ENCODE measurements around the gene ZFP92. TPM values are rescaled to one million over a fixed set of nuclear protein-coding genes. Genes with fewer than 3 reads are reported as not detected.

Gene ZFP92
- total RNA-seq, 1 experiment from 2014 or later = 0.08 TPM

- no peak for DNase-seq (ENCODE audit: low read depth)
Measured at GRCh38 chrX:153408221-153408721, 3.0 kb upstream of the ZFP92 start.

- DNase-seq (ENCODE audit: low read depth) = no peak
Measured at GRCh38 chrX:153408871-153409351, 2.4 kb upstream of the ZFP92 start.

- no peak for DNase-seq (ENCODE audit: low read depth)
Measured at GRCh38 chrX:153409414-153410101, 1.7 kb upstream of the ZFP92 start.

- no peak for DNase-seq (ENCODE audit: low read depth)
Measured at GRCh38 chrX:153410373-153410772, 899 bp upstream of the ZFP92 start.

GRCh38 chrX:153410888-153411254 is 401 bp upstream of the ZFP92 start:
- no peak for DNase-seq (ENCODE audit: low read depth)

- no peak for DNase-seq (ENCODE audit: low read depth)
Measured at GRCh38 chrX:153411988-153412574, 809 bp downstream of the ZFP92 start.

- DNase-seq (ENCODE audit: low read depth) = no peak
Measured at GRCh38 chrX:153412746-153413720, 1.8 kb downstream of the ZFP92 start.

GRCh38 chrX:153413731-153414130 is 2.5 kb downstream of the ZFP92 start:
- no peak for DNase-seq (ENCODE audit: low read depth)

- DNase-seq (ENCODE audit: low read depth) = no peak
Measured at GRCh38 chrX:153414856-153415510, 3.7 kb downstream of the ZFP92 start.

- no peak for DNase-seq (ENCODE audit: low read depth)
Measured at GRCh38 chrX:153416781-153417450, 5.6 kb downstream of the ZFP92 start.

GRCh38 chrX:153417637-153418036 is 6.4 kb downstream of the ZFP92 start:
- DNase-seq (ENCODE audit: low read depth) = no peak

- no peak for DNase-seq (ENCODE audit: low read depth)
Measured at GRCh38 chrX:153420851-153421599, 9.8 kb downstream of the ZFP92 start.

GRCh38 chrX:153421856-153422255 is 10.6 kb downstream of the ZFP92 start:
- DNase-seq (ENCODE audit: low read depth) = no peak

- no peak for DNase-seq (ENCODE audit: low read depth)
Measured at GRCh38 chrX:153423652-153424051, 12.4 kb downstream of the ZFP92 start.

- DNase-seq (ENCODE audit: low read depth) = no peak
Measured at GRCh38 chrX:153426204-153426603, 14.9 kb downstream of the ZFP92 start.

- no peak for DNase-seq (ENCODE audit: low read depth)
Measured at GRCh38 chrX:153430796-153431195, 19.5 kb downstream of the ZFP92 start.

- DNase-seq (ENCODE audit: low read depth) = no peak
Measured at GRCh38 chrX:153433161-153433680, 21.9 kb downstream of the ZFP92 start.

GRCh38 chrX:153433781-153434285 is 22.6 kb downstream of the ZFP92 start:
- no peak for DNase-seq (ENCODE audit: low read depth)

- no peak for DNase-seq (ENCODE audit: low read depth)
Measured at GRCh38 chrX:153434801-153435200, 23.5 kb downstream of the ZFP92 start.
